ENCODE results near the gene LIPM. TPM values are rescaled to one million over a fixed set of nuclear protein-coding genes. Genes with fewer than 3 reads are reported as not detected.

Gene LIPM
- total RNA-seq, 1 experiment from 2014 or later, result not detected

- no peak for DNase-seq (ENCODE audit: low read depth)
These were observed 37.6 kb downstream of the LIPM start for GRCh38 chr10:88840104-88840503.

- no peak for DNase-seq (ENCODE audit: low read depth)
These were observed 38.4 kb downstream of the LIPM start for GRCh38 chr10:88840881-88841280.

GRCh38 chr10:88841316-88842111 is 39.0 kb downstream of the LIPM start:
- no peak for DNase-seq (ENCODE audit: low read depth)

DNA sequence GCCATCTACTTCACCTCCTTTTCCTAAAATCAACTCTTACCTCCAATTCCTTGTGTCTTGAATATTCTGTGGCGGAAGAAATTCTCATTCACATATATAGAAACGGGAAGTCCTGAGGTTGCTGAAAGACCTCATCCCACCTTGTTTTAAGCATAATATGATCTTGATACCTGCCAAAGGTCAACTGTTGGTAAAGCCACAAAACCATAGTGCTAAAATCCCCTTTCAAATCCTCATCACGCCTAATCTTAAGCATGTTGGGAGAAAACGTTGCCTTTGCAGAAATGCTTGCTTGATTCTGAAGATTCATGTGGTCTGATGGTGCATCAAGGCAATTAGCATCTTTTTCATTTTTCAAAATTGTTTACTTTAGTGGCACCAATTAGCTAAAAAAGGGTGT is 40.6 kb downstream of the LIPM start:
- no peak for DNase-seq (ENCODE audit: low read depth)

DNA sequence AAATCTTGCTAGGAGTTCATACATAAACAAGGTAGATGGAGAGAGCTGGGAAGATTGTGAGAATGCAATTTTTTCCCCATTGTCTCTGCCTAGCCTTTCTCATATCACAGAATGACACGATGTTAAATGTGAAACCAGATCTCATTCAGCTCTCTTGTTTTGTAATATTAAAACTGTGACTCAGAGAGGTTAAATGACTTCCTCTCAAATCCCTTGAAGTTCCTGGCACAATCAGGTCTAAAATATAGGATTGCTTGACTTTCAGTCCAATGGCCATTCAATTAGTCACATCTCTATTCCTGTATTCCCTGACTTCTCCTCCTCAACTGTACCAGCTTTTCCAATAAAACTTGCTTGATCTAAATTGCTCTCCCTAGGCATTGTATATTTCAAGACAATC is 46.0 kb downstream of the LIPM start:
- peak; percentile 86 for DNase-seq (ENCODE audit: low read depth)

DNA sequence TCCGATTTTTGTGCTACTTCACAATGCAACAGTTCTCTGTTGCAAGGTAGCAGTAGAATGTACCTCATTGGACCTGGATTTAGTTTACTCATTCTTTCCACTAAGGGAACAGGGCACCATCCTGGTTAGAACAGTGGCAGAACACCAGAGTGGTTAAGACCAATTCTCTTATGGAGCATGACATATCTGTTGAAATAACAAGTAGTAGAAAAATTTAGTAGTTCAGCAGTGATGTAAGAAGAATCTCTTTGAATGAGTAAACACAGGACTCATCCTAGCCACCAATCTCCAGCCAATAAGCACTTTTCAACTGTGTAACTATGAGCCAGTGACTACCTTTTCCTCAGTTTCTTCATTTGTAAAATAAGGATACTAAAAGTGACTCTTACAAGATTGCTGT is 46.7 kb downstream of the LIPM start:
- peak; percentile 3 for DNase-seq (ENCODE audit: low read depth)

GRCh38 chr10:88850712-88851111 is 48.2 kb downstream of the LIPM start:
- no peak for DNase-seq (ENCODE audit: low read depth)

DNA sequence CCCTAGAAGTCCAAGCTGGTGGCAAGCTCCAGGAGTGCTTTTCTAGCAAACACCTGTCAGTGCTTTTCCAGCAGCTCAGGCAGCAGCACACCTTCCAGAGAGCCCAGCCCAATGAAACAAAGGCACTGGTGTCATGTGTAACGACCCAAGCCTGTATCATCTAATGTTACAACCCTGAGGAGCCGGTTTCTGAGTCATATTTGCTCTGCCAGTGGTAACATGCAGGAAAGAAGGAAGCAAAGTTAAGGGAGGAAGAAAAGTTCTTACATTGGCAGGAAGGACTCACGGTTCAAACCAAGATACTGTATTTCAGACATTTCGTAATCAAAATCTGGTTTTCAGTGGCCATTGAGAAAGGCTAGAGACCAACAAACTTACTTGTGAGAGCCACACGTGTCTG is 49.2 kb downstream of the LIPM start, which contains the start of gene ANKRD22:
TSS of gene ANKRD22 (minus strand) at position 139 of the 400 bp plus-strand sequence. CDS start 237 bp downstream, outside the sequence.
- peak; percentile 59 for DNase-seq (ENCODE audit: low read depth)

- DNase-seq (ENCODE audit: low read depth), result no peak
These were observed 49.8 kb downstream of the LIPM start for GRCh38 chr10:88852327-88852726.

DNA sequence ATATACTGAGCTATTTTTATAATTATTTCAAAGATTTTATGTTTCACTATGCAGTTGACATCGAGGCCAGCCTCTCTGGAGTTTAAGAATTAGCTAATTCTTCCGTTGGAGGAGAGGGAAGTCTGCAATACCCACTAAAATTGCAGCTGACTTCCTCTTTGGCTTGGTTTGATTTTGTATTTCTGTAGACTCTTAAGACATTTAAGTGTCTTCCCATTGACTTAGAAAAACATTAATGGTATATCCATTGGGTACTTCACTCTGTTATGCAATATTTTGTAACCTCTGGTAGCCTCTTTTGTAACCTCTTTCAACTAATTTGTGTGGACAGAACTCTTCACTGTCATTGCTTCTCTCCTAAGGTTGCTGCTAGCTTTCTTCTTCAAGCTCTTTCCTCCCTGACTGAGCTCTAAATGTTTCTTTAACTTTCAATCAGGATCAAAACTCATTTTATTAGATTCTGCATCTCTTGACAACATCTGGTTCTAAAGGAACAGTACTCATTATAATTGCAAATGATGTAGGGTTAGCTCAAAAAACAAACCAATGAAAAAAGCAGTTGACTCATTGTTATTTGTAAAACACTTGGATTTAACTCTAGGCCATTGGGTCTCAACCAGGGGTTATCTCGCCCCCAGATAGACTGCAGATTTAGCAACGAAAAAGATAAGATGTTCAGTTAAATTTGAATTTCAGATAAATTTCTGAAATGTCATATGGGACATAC is 50.8 kb downstream of the LIPM start:
- no peak for DNase-seq (ENCODE audit: low read depth)

DNA sequence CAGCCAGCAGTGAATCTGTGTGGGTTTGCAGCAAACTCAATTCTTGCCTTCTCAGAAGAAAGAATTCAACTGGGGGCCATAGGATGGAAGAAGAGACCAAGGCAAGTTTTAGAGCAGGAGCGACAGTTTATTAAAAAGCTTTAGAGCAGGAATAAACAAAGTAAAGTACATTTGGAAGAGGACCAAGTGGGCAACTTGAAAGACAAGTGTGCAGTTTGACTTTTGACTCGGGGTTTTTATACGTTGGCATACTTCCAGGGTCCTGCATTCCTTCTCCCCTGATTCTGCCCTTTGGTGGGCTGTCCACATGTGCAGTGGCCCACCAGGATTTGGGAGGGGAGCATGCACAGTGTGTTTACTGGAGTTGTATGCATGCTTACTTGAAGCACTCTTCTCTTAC is 52.2 kb downstream of the LIPM start:
- no peak for DNase-seq (ENCODE audit: low read depth)

GRCh38 chr10:88857831-88858230 is 55.3 kb downstream of the LIPM start:
- DNase-seq (ENCODE audit: low read depth), result no peak

DNA sequence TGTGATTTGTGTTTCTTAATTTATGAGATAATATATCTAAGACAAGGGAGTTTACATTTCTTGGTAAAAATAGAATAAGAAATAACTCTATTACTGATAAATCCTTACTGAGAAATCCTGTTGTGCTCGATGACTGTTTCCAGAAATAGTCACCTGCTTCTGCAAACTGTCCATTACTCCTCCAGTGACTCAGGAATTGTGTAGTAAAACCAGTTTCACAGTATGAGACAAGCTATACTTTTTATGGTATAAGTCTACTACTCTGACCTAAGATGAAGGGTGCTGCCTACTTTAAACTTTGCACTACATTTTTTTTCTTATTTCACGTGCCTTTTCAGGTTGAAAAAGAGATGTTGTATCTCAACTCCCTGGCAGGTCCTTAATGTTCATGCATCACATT is 56.0 kb downstream of the LIPM start:
- DNase-seq (ENCODE audit: low read depth), result no peak

DNA sequence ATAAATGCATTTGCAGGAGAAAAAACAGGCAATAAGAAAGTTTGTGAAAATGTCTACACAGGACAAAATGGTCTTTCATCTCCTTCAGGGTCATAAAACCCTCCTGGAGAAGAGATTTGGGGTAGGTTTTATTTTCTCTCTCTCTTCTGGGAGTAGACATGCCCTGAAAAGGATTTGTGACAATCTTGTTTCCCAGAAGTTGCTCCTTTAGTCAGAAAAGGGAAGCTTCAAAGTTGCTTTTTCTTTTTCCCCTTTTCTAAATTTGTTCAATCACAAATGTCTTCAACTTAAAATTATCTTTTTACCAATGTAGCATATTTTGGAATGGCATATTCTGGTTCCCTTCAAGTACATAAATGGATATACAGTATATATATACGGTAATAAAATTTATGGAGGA is 58.5 kb downstream of the LIPM start:
- DNase-seq (ENCODE audit: low read depth), result no peak

- peak; percentile 34 for DNase-seq (ENCODE audit: low read depth)
These were observed 62.8 kb downstream of the LIPM start for GRCh38 chr10:88865281-88865876.

GRCh38 chr10:88866454-88866853 is 63.9 kb downstream of the LIPM start:
- DNase-seq (ENCODE audit: low read depth), result no peak

GRCh38 chr10:88870089-88870488 is 67.6 kb downstream of the LIPM start:
- DNase-seq (ENCODE audit: low read depth), result no peak

Other genes starting within 250 kb of the LIPM start
- gene RNLS, start 219.4 kb upstream of the LIPM start, total RNA-seq (2014; rRNA removed; shearing (Covaris generic)), result 15.7 and 20.8 TPM in 2 replicates
- gene LIPJ, start 216.0 kb upstream of the LIPM start, total RNA-seq (2014; rRNA removed; shearing (Covaris generic)), result under 0.01 and 0.12 TPM in 2 replicates
- not detected in 2 replicates for gene LIPF, start 138.3 kb upstream of the LIPM start, total RNA-seq (2014; rRNA removed; shearing (Covaris generic))
- not detected in 2 replicates for gene LIPK, start 96.5 kb upstream of the LIPM start, total RNA-seq (2014; rRNA removed; shearing (Covaris generic))
- not detected in 2 replicates for gene LIPN, start 42.7 kb upstream of the LIPM start, total RNA-seq (2014; rRNA removed; shearing (Covaris generic))
- not detected in 2 replicates for gene ANKRD22, start 49.1 kb downstream of the LIPM start, total RNA-seq (2014; rRNA removed; shearing (Covaris generic))
- 38.7 and 41.3 TPM in 2 replicates for gene STAMBPL1, start 77.5 kb downstream of the LIPM start, total RNA-seq (2014; rRNA removed; shearing (Covaris generic))
- 29.9 and 50.3 TPM in 2 replicates for gene ACTA2, start 150.0 kb downstream of the LIPM start, total RNA-seq (2014; rRNA removed; shearing (Covaris generic))
- 17.7 and 24.9 TPM in 2 replicates for gene FAS, start 188.1 kb downstream of the LIPM start, total RNA-seq (2014; rRNA removed; shearing (Covaris generic))

Data from RPMI7951 (cell line).